Motor neuron (in vitro differentiated cells): Measurements from ENCODE around the gene SPOPL. TPM values are rescaled to one million over a fixed set of nuclear protein-coding genes. Genes with fewer than 3 reads are reported as not detected.

Experiments used
- ATAC-seq, 8 experiments: fragments of 200-7000 bp; cut with Tn5 transposase; replicated peaks in 6 of 8; 2 replicates each; pipeline ENCODE4 v1.8.0; 2021; ENCODE audit warnings: mild to moderate bottlenecking in 8 of 8, moderate library complexity in 8 of 8
- H3K27ac ChIP-seq, 2 donors: fragments of 250-450 bp; sonication (Bioruptor Pico); 2 replicates each; pipeline ENCODE4 v1.9.0; 2021; ENCODE audit warnings: antibody characterized with exemption in 2 of 2, mild to moderate bottlenecking in 2 of 2, moderate library complexity in 1 of 2
- H3K4me1 ChIP-seq, 2 donors: fragments of 250-450 bp; sonication (Bioruptor Pico); replicated peaks in 1 of 2; 2 replicates each; pipeline ENCODE4 v1.6.1; 2021; ENCODE audit warnings: antibody characterized with exemption in 2 of 2, mild to moderate bottlenecking in 2 of 2, moderate library complexity in 1 of 2
- H3K4me3 ChIP-seq, 5 donors: fragments of 250-450 bp; sonication (Bioruptor Pico); 2 replicates each; pipeline ENCODE4 v1.9.0; 2021; ENCODE audit warnings: antibody characterized with exemption in 5 of 5, mild to moderate bottlenecking in 5 of 5, moderate library complexity in 4 of 5
- WGBS, 10 experiments: fragments of 450-650 bp; shearing (Covaris generic); methylation state at CpG; one replicate each; pipeline ENCODE4 v1.0.0; 2022; 5-methylcytosine and 5-hydroxymethylcytosine counted together
- in situ Hi-C, 9 experiments: fragments of 400-800 bp; cut with MboI; loops; one replicate each; pipeline ENCODE4 v1.15.0; 2021; ENCODE audit warnings: low sequenced_read_pairs in 9 of 9, low pct_unique_long_range_greater_than_20kb in 2 of 9; ENCODE audit not compliant: unreplicated experiment in 9 of 9
- total RNA-seq, 8 experiments: library from RNA; unstranded; fragments of 300-600 nt; gene quantifications; 2 replicates each; pipeline versions ENCODE4 v1.2.3 to v1.2.4, GENCODE V29; 2022

SPOPL gene
- total RNA-seq, 8 experiments from 2014 or later: 11.3 to 13.8 (median 13.2) TPM

GRCh38 chr2:138550172-138550571 lies 48.6 kb downstream of the SPOPL start:
- Histone ChIP-seq H3K4me3 (no peak overlapping the region), H3K27ac (no peak overlapping the region), H3K4me1 (no peaks in the 10 kb centered on the region)
- in situ Hi-C loops: no loop called here
- WGBS, 10 experiments: 71 to 100% (median 85%) methylated on average over 1 to 4 of the region's 4 CpGs; no CpG with 5 or more reads in 2 of the 10 experiments
- ATAC-seq: no peak

- ATAC-seq: no peak
- Histone ChIP-seq H3K4me1 (no peaks in the 10 kb centered on the region), H3K27ac (no peak overlapping the region), H3K4me3 (no peak overlapping the region)
- 55 to 100% (median 72%) methylated on average over 1 to 3 of the region's 3 CpGs for WGBS, 10 experiments
- in situ Hi-C loops: no loop called here
Measured at GRCh38 chr2:138550670-138551287, 49.2 kb downstream of the SPOPL start.

GRCh38 chr2:138554123-138554522 lies 52.6 kb downstream of the SPOPL start:
- no peak for ATAC-seq

GRCh38 chr2:138559641-138560040 lies 58.1 kb downstream of the SPOPL start:
- 57 to 100% (median 89%) methylated on average over 1 of the region's 1 CpG; no CpG with 5 or more reads in 4 of the 10 experiments for WGBS, 10 experiments
- in situ Hi-C loops: no loop called here
- H3K27ac ChIP-seq: no peak overlapping the region
- H3K4me3 ChIP-seq: no peak overlapping the region
- ATAC-seq: no peak
- H3K4me1 ChIP-seq: no peaks in the 10 kb centered on the region

More at GRCh38 chr2:138554123-138554522, 52.6 kb downstream of the SPOPL start:
- in situ Hi-C loops: no loop called here
- no peaks in the 10 kb centered on the region for H3K4me1 ChIP-seq
- 100% methylated on average over 1 to 3 of the region's 3 CpGs; no CpG with 5 or more reads in 2 of the 10 experiments for WGBS, 10 experiments
- no peak overlapping the region for H3K27ac ChIP-seq
- no peak overlapping the region for H3K4me3 ChIP-seq

GRCh38 chr2:138564586-138565229 lies 63.1 kb downstream of the SPOPL start:
- ATAC-seq: no peak
- H3K4me1 ChIP-seq: no peaks in the 10 kb centered on the region
- H3K4me3 ChIP-seq: no peak overlapping the region
- in situ Hi-C loops: no loop called here
- WGBS, 10 experiments: 78 to 100% (median 91%) methylated on average over 1 to 5 of the region's 5 CpGs; no CpG with 5 or more reads in 1 of the 10 experiments
- H3K27ac ChIP-seq: no peak overlapping the region

GRCh38 chr2:138565230-138565598 lies 63.6 kb downstream of the SPOPL start:
- Histone ChIP-seq H3K27ac (no peak overlapping the region), H3K4me3 (no peak overlapping the region), H3K4me1 (no peaks in the 10 kb centered on the region)
- in situ Hi-C loops: no loop called here
- ATAC-seq: no peak

- H3K4me3 ChIP-seq: no peak overlapping the region
- H3K27ac ChIP-seq: no peak overlapping the region
- WGBS, 10 experiments: 44 to 94% (median 77%) methylated on average over 1 to 2 of the region's 2 CpGs
- no peaks in the 10 kb centered on the region for H3K4me1 ChIP-seq
- ATAC-seq: no peak
- in situ Hi-C loops: no loop called here
Measured at GRCh38 chr2:138572318-138572717, 70.7 kb downstream of the SPOPL start.

- H3K4me1 ChIP-seq: no peaks in the 10 kb centered on the region
- no peak overlapping the region for H3K4me3 ChIP-seq
- in situ Hi-C loops: no loop called here
- 100% methylated on average over 2 of the region's 2 CpGs; no CpG with 5 or more reads in 9 of the 10 experiments for WGBS, 10 experiments
- no peak overlapping the region for H3K27ac ChIP-seq
- ATAC-seq: no peak
Measured at GRCh38 chr2:138577066-138577465, 75.5 kb downstream of the SPOPL start.

GRCh38 chr2:138579556-138579955 lies 78.0 kb downstream of the SPOPL start:
- H3K4me1 ChIP-seq: no peaks in the 10 kb centered on the region
- WGBS, 10 experiments: 90 to 100% (median 97%) methylated on average over 2 to 3 of the region's 3 CpGs; no CpG with 5 or more reads in 1 of the 10 experiments
- in situ Hi-C loops: no loop called here
- H3K27ac ChIP-seq: no peak overlapping the region
- ATAC-seq: no peak
- H3K4me3 ChIP-seq: no peak overlapping the region

GRCh38 chr2:138581909-138582308 lies 80.3 kb downstream of the SPOPL start:
- ATAC-seq: peak in 1 of 8 experiments; percentile 23
- H3K4me3 ChIP-seq: no peak overlapping the region
- no peaks in the 10 kb centered on the region for H3K4me1 ChIP-seq
- 92 to 100% (median 100%) methylated on average over 1 of the region's 1 CpG; no CpG with 5 or more reads in 2 of the 10 experiments for WGBS, 10 experiments
- H3K27ac ChIP-seq: no peak overlapping the region
- in situ Hi-C loops: no loop called here

GRCh38 chr2:138589663-138590062 lies 88.1 kb downstream of the SPOPL start:
- in situ Hi-C loops: no loop called here
- WGBS, 10 experiments: 86 to 100% (median 100%) methylated on average over 1 of the region's 1 CpG; no CpG with 5 or more reads in 1 of the 10 experiments
- no peak for ATAC-seq
- Histone ChIP-seq H3K27ac (no peak overlapping the region), H3K4me3 (no peak overlapping the region), H3K4me1 (no peaks in the 10 kb centered on the region)

GRCh38 chr2:138596403-138596802 lies 94.8 kb downstream of the SPOPL start:
- Histone ChIP-seq H3K4me1 (no peaks in the 10 kb centered on the region), H3K4me3 (no peak overlapping the region), H3K27ac (no peak overlapping the region)
- WGBS, 10 experiments: 50 to 100% (median 95%) methylated on average over 1 to 2 of the region's 3 CpGs; no CpG with 5 or more reads in 6 of the 10 experiments
- ATAC-seq: peak in 3 of 8 experiments; percentile 94 to 96 (median 96)
- in situ Hi-C loops: no loop called here

- peak in 1 of 8 experiments; percentile 18 for ATAC-seq
- H3K27ac ChIP-seq: no peak overlapping the region
- in situ Hi-C loops: no loop called here
- no peaks in the 10 kb centered on the region for H3K4me1 ChIP-seq
- 29 to 100% (median 92%) methylated on average over 1 to 3 of the region's 3 CpGs for WGBS, 10 experiments
- H3K4me3 ChIP-seq: no peak overlapping the region
Measured at GRCh38 chr2:138600732-138601457, 99.3 kb downstream of the SPOPL start.
